DOHH2 (cell line): Measurements from ENCODE around the gene CNTN5.

Experiments used
- CTCF ChIP-seq: fragments of 200-600 bp; sonication (generic); IDR thresholded peaks from one replicate; pipeline ENCODE4 v1.5.1; 2014; ENCODE audit warnings: antibody characterized with exemption, mild to moderate bottlenecking, low read depth, low read length; ENCODE audit not compliant: poor library complexity, severe bottlenecking
- EZH2phosphoT487 ChIP-seq: fragments of 200-600 bp; sonication (generic); IDR thresholded peaks from 2 replicates; pipeline ENCODE4 v1.6.1; 2017; ENCODE audit warnings: borderline replicate concordance, mild to moderate bottlenecking, antibody characterized with exemption, low read length, moderate library complexity, mixed read lengths

GRCh38 chr11:100403816-100404215 lies 1383.1 kb downstream of the CNTN5 start:
- TF ChIP-seq CTCF: no peak
- TF ChIP-seq EZH2phosphoT487: no peak
